KMS-11 (cell line): ENCODE measurements around the gene MACROD1.

Source experiments
- H2AFZ ChIP-seq: fragments of 200-600 bp; sonication (generic); 2 replicates; pipeline ENCODE4 v1.6.1; 2016; ENCODE audit warnings: antibody characterized with exemption, mixed run types, low read depth
- H3K27ac ChIP-seq: fragments of 200-600 bp; sonication (generic); 2 replicates; pipeline ENCODE4 v1.6.1; 2016; ENCODE audit warnings: mild to moderate bottlenecking, mixed run types
- H3K27me3 ChIP-seq: fragments of 200-600 bp; sonication (generic); 2 replicates; pipeline ENCODE4 v1.6.1; 2017; ENCODE audit warnings: mild to moderate bottlenecking, low read depth, mixed run types, moderate library complexity; ENCODE audit not compliant: insufficient read depth
- H3K36me3 ChIP-seq: fragments of 200-600 bp; sonication (generic); 2 replicates; pipeline ENCODE4 v1.6.1; 2017; ENCODE audit warnings: mild to moderate bottlenecking, mixed run types; ENCODE audit not compliant: insufficient read depth
- H3K4me1 ChIP-seq: fragments of 200-600 bp; sonication (generic); 2 replicates; pipeline ENCODE4 v1.6.1; 2016; ENCODE audit warnings: mild to moderate bottlenecking, low read depth, mixed run types; ENCODE audit not compliant: poor library complexity, severe bottlenecking
- H3K4me2 ChIP-seq: fragments of 200-600 bp; sonication (generic); 2 replicates; pipeline ENCODE4 v1.7.0; 2016; ENCODE audit warnings: mild to moderate bottlenecking, mixed run types
- H3K4me3 ChIP-seq: fragments of 200-600 bp; sonication (generic); IDR thresholded peaks from 2 replicates; pipeline ENCODE4 v1.6.1; 2017; ENCODE audit warnings: low read depth, low read length, mixed read lengths; ENCODE audit not compliant: insufficient read depth
- H3K79me2 ChIP-seq: fragments of 200-600 bp; sonication (generic); 2 replicates; pipeline ENCODE4 v1.6.1; 2016; ENCODE audit warnings: low read depth, mixed run types; ENCODE audit not compliant: insufficient read depth
- H3K9ac ChIP-seq: fragments of 200-600 bp; sonication (generic); 2 replicates; pipeline ENCODE4 v1.6.1; 2016; ENCODE audit warnings: mild to moderate bottlenecking, mixed run types
- H4K20me1 ChIP-seq: fragments of 200-600 bp; sonication (generic); 2 replicates; pipeline ENCODE4 v1.6.1; 2016; ENCODE audit warnings: mild to moderate bottlenecking, mixed run types; ENCODE audit not compliant: insufficient read depth
- CTCF ChIP-seq: fragments of 200-600 bp; sonication (generic); conservative IDR thresholded peaks from 2 replicates; pipeline ENCODE4 v1.6.1; 2017; ENCODE audit warnings: low read depth, mild to moderate bottlenecking, antibody characterized with exemption, low read length, moderate library complexity, mixed read lengths

The MACROD1 gene

GRCh38 chr11:64017945-64018224, 148.0 kb downstream of the MACROD1 start:
- no peaks in the 10 kb centered on the region for H3K27me3 ChIP-seq
- H4K20me1 ChIP-seq: no peaks in the 10 kb centered on the region
- no peak overlapping the region for H3K4me3 ChIP-seq
- TF ChIP-seq CTCF: no peak
- no peak overlapping the region for H3K9ac ChIP-seq
- no peak overlapping the region for H3K4me2 ChIP-seq
- no peaks in the 10 kb centered on the region for H3K36me3 ChIP-seq
- H2AFZ ChIP-seq: no peak overlapping the region
- H3K79me2 ChIP-seq: no peaks in the 10 kb centered on the region
- no peak overlapping the region for H3K27ac ChIP-seq
- no peaks in the 10 kb centered on the region for H3K4me1 ChIP-seq

GRCh38 chr11:64015935-64016845, 149.7 kb downstream of the MACROD1 start:
- H4K20me1 ChIP-seq: no peaks in the 10 kb centered on the region
- H3K27me3 ChIP-seq: no peaks in the 10 kb centered on the region
- no peak overlapping the region for H2AFZ ChIP-seq
- H3K36me3 ChIP-seq: no peaks in the 10 kb centered on the region
- TF ChIP-seq CTCF: no peak
- H3K9ac ChIP-seq: no peak overlapping the region
- no peaks in the 10 kb centered on the region for H3K4me1 ChIP-seq
- no peaks in the 10 kb centered on the region for H3K79me2 ChIP-seq
- H3K4me3 ChIP-seq: no peak overlapping the region
- no peak overlapping the region for H3K4me2 ChIP-seq
- H3K27ac ChIP-seq: no peak overlapping the region

- Histone ChIP-seq H4K20me1 (no peaks in the 10 kb centered on the region), H3K27ac (no peak overlapping the region), H3K4me2 (no peak overlapping the region), H2AFZ (no peak overlapping the region), H3K4me3 (no peak overlapping the region), H3K36me3 (no peaks in the 10 kb centered on the region), H3K4me1 (no peaks in the 10 kb centered on the region), H3K79me2 (no peaks in the 10 kb centered on the region), H3K9ac (no peak overlapping the region), H3K27me3 (no peaks in the 10 kb centered on the region)
- no peak for TF ChIP-seq CTCF
Observed at GRCh38 chr11:64015510-64015909, 150.4 kb downstream of the MACROD1 start.

- no peak for TF ChIP-seq CTCF
- no peaks in the 10 kb centered on the region for H3K4me1 ChIP-seq
- no peaks in the 10 kb centered on the region for H3K27me3 ChIP-seq
- no peaks in the 10 kb centered on the region for H4K20me1 ChIP-seq
- H3K4me3 ChIP-seq: no peak overlapping the region
- H3K4me2 ChIP-seq: no peak overlapping the region
- no peak overlapping the region for H3K27ac ChIP-seq
- H3K36me3 ChIP-seq: no peaks in the 10 kb centered on the region
- H3K79me2 ChIP-seq: no peaks in the 10 kb centered on the region
- no peak overlapping the region for H3K9ac ChIP-seq
- no peak overlapping the region for H2AFZ ChIP-seq
Observed at GRCh38 chr11:64014356-64014755, 151.6 kb downstream of the MACROD1 start.
